ENCODE data around the gene PNO1. TPM values are rescaled to one million over a fixed set of nuclear protein-coding genes. Genes with fewer than 3 reads are reported as not detected.

The PNO1 gene
- total and polyA plus RNA-seq, 10 of the 15 experiments (the other 5 are each of a cell fraction or from before 2014, with no cell fraction given): 9.7 to 60.2 (median 30.3) TPM

GRCh38 chr2:68167186-68167585 is 9.5 kb downstream of the PNO1 start:
- Histone ChIP-seq H3K27me3 (replicated peaks in 1 of 2; ENCODE audit: control insufficient read depth in 2 of 2, insufficient read depth in 2 of 2, low read length in 1 of 2) (no peaks in the 10 kb centered on the region), H3K79me2 (ENCODE audit: control insufficient read depth, insufficient read depth, low read length) (no peaks in the 10 kb centered on the region; the same call in 1 of the 2 replicates), H3K4me1 (ENCODE audit: control insufficient read depth, insufficient read depth, low read length) (no peaks in the 10 kb centered on the region), H3K4me3 (no peak overlapping the region), H4K20me1 (ENCODE audit: control insufficient read depth, insufficient read depth) (no peaks in the 10 kb centered on the region), H2AFZ (ENCODE audit: control insufficient read depth, low read depth, low read length) (no peak overlapping the region), H3K27ac (ENCODE audit: control insufficient read depth, insufficient read depth) (no peak overlapping the region), H3K9me3 (replicated peaks; ENCODE audit: control insufficient read depth, insufficient read depth, low read length) (no peaks in the 10 kb centered on the region), H3K36me3 (ENCODE audit: control insufficient read depth in 2 of 2, insufficient read depth in 2 of 2, low read length in 1 of 2) (peaks cover 3 to 21% of the 10 kb centered on the region in 2 experiments), H3K9ac (ENCODE audit: control insufficient read depth, insufficient read depth, low read length) (no peak overlapping the region), H3K4me2 (ENCODE audit: control insufficient read depth, insufficient read depth) (no peak overlapping the region)
- DNase-seq (ENCODE audit: low read depth, low spot score): no peak
- FAIRE-seq: no peak
- ChIA-PET POLR2A (interaction anchor here (1.0 to 1.3 kb wide), 2 partner anchors 11 to 17 kb away, joined by 3 read pairs; no protein-coding TSS in a partner anchor), RAD21 (ENCODE audit: unreplicated experiment) (no interaction called here), CTCF (interaction anchor here (0.5 to 2.2 kb wide), 8 partner anchors 16 to 1270 kb away, joined by 3 to 7 read pairs (median 4); partner anchors contain the start of gene NFU1), SMC1A (ENCODE audit: uncharacterized antibody, unreplicated experiment) (interaction anchor here (1.0 to 1.7 kb wide), 5 partner anchors 9 to 62 kb away, joined by 3 to 5 read pairs (median 3); no protein-coding TSS in a partner anchor)
- intact Hi-C loops (cut with micrococcal nuclease; ENCODE audit: unreplicated experiment) (no loop called here), in situ Hi-C loops (cut with MboI) (no loop called here)
- BruUV-seq (replicated peaks): no TSS peak
- TF ChIP-seq MEF2A (IDR thresholded peaks at IDR 0.05; ENCODE audit: insufficient read depth, low read depth, low read length) (no peak), YBX1 (IDR thresholded peaks at IDR 0.05) (no peak), LARP7 (IDR thresholded peaks at IDR 0.05) (no peak), RFX5 (IDR thresholded peaks at IDR 0.05; ENCODE audit: low read depth, low read length) (no peak), HDGF (IDR thresholded peaks at IDR 0.05) (no peak), CBFB (IDR thresholded peaks at IDR 0.05; ENCODE audit: low read depth) (no peak), ZNF274 (IDR thresholded peaks at IDR 0.05; ENCODE audit: insufficient read depth, insufficient read length) (no peak), RBBP5 (conservative IDR thresholded peaks at IDR 0.05) (no peak), KAT2A (conservative IDR thresholded peaks at IDR 0.05; ENCODE audit: control insufficient read depth, low read depth, low read length) (no peak), IRF5 (IDR thresholded peaks at IDR 0.05; ENCODE audit: borderline replicate concordance) (no peak)
- TF ChIP-seq, protein P1, sequence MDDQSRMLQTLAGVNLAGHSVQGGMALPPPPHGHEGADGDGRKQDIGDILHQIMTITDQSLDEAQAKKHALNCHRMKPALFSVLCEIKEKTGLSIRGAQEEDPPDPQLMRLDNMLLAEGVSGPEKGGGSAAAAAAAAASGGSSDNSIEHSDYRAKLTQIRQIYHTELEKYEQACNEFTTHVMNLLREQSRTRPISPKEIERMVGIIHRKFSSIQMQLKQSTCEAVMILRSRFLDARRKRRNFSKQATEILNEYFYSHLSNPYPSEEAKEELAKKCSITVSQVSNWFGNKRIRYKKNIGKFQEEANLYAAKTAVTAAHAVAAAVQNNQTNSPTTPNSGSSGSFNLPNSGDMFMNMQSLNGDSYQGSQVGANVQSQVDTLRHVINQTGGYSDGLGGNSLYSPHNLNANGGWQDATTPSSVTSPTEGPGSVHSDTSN (IDR thresholded peaks at IDR 0.05; ENCODE audit: insufficient replicate concordance, low read depth, low read length): no peak
- TF ChIP-seq, protein P2, sequence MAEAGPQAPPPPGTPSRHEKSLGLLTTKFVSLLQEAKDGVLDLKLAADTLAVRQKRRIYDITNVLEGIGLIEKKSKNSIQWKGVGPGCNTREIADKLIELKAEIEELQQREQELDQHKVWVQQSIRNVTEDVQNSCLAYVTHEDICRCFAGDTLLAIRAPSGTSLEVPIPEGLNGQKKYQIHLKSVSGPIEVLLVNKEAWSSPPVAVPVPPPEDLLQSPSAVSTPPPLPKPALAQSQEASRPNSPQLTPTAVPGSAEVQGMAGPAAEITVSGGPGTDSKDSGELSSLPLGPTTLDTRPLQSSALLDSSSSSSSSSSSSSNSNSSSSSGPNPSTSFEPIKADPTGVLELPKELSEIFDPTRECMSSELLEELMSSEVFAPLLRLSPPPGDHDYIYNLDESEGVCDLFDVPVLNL (IDR thresholded peaks at IDR 0.05; ENCODE audit: low read depth, low read length): no peak
- 85% methylated on average over 3 of the region's 3 CpGs for WGBS (ENCODE audit: insufficient coverage, insufficient replicate concordance, low lambda C conversion rate, missing lambda C conversion rate)
- no peak for ATAC-seq

Measured in GM12878 (cell line).